ENCODE measurements around the gene IGF2R. TPM values are rescaled to one million over a fixed set of nuclear protein-coding genes. Genes with fewer than 3 reads are reported as not detected.
A peak's percentile ranks its signal among the peaks of the same experiment; 100 is the strongest.

The IGF2R gene
- total and polyA plus RNA-seq, 2 of the 13 experiments (the other 11 are each of a cell fraction or from before 2014, with no cell fraction given), result 38.3 to 70.0 TPM

- no peak for TF ChIP-seq REL (CRISPR knock-in tag; conservative IDR thresholded peaks at IDR 0.05)
- no peak; the same call in 1 of the 2 replicates for TF ChIP-seq KAT7 (CRISPR knock-in tag; IDR thresholded peaks at IDR 0.05; ENCODE audit: borderline replicate concordance)
- TF ChIP-seq ARNTL (CRISPR knock-in tag; IDR thresholded peaks at IDR 0.05), result 0 out of 2 replicates have a peak, but pooled peaks have one; percentile 23
- TF ChIP-seq ZNF562 (CRISPR knock-in tag; IDR thresholded peaks at IDR 0.05; ENCODE audit: borderline replicate concordance), result no peak
- no peak for TF ChIP-seq MTA1 (CRISPR knock-in tag; IDR thresholded peaks at IDR 0.05; ENCODE audit: borderline replicate concordance)
- TF ChIP-seq ZBTB3 (CRISPR knock-in tag; IDR thresholded peaks at IDR 0.05; ENCODE audit: borderline replicate concordance, low read depth), result no peak
- peak; percentile 72; the same call in 1 of the 2 replicates for TF ChIP-seq NFKB2 (CRISPR knock-in tag; IDR thresholded peaks at IDR 0.05; ENCODE audit: borderline replicate concordance)
- TF ChIP-seq RFX3 (CRISPR knock-in tag; IDR thresholded peaks at IDR 0.05), result no peak
- TF ChIP-seq TEAD2 (CRISPR knock-in tag; IDR thresholded peaks at IDR 0.05), result no peak
- TF ChIP-seq PBX2 (CRISPR knock-in tag; IDR thresholded peaks at IDR 0.05), result no peak
- TF ChIP-seq FLYWCH1 (CRISPR knock-in tag; IDR thresholded peaks at IDR 0.05), result no peak
- TF ChIP-seq POGZ (CRISPR knock-in tag; IDR thresholded peaks at IDR 0.05), result no peak
- TF ChIP-seq PPARG (CRISPR knock-in tag; conservative IDR thresholded peaks at IDR 0.05), result no peak
- 0 out of 2 replicates have a peak, but pooled peaks have one; percentile 6 for TF ChIP-seq ZNF629 (CRISPR knock-in tag; conservative IDR thresholded peaks at IDR 0.05)
- TF ChIP-seq HMG20B (CRISPR knock-in tag; conservative IDR thresholded peaks at IDR 0.05), result no peak
- no peak for TF ChIP-seq TCF7 (IDR thresholded peaks at IDR 0.05; ENCODE audit: low read depth)
- TF ChIP-seq, protein P1, sequence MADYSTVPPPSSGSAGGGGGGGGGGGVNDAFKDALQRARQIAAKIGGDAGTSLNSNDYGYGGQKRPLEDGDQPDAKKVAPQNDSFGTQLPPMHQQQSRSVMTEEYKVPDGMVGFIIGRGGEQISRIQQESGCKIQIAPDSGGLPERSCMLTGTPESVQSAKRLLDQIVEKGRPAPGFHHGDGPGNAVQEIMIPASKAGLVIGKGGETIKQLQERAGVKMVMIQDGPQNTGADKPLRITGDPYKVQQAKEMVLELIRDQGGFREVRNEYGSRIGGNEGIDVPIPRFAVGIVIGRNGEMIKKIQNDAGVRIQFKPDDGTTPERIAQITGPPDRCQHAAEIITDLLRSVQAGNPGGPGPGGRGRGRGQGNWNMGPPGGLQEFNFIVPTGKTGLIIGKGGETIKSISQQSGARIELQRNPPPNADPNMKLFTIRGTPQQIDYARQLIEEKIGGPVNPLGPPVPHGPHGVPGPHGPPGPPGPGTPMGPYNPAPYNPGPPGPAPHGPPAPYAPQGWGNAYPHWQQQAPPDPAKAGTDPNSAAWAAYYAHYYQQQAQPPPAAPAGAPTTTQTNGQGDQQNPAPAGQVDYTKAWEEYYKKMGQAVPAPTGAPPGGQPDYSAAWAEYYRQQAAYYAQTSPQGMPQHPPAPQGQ (CRISPR knock-in tag; IDR thresholded peaks at IDR 0.05; ENCODE audit: borderline replicate concordance), result no peak
- TF ChIP-seq KAT2B (IDR thresholded peaks at IDR 0.05; ENCODE audit: borderline replicate concordance, low read depth, low read length), result no peak
- TF ChIP-seq ZNF232 (CRISPR knock-in tag; IDR thresholded peaks at IDR 0.05; ENCODE audit: borderline replicate concordance), result no peak
- no peak for TF ChIP-seq CC2D1A (CRISPR knock-in tag; IDR thresholded peaks at IDR 0.05)
- TF ChIP-seq HDAC2 (CRISPR knock-in tag; IDR thresholded peaks at IDR 0.05), result no peak
- TF ChIP-seq STAT5B (CRISPR knock-in tag; IDR thresholded peaks at IDR 0.05), result no peak
- TF ChIP-seq KMT2A (CRISPR knock-in tag; IDR thresholded peaks at IDR 0.05), result no peak; the same call in none of the 2 replicates
- TF ChIP-seq ZNF878 (CRISPR knock-in tag; IDR thresholded peaks at IDR 0.05), result no peak; the same call in 1 of the 2 replicates
- TF ChIP-seq RFXAP (CRISPR knock-in tag; IDR thresholded peaks at IDR 0.05; ENCODE audit: borderline replicate concordance), result no peak; the same call in 1 of the 2 replicates
- TF ChIP-seq, protein P2, sequence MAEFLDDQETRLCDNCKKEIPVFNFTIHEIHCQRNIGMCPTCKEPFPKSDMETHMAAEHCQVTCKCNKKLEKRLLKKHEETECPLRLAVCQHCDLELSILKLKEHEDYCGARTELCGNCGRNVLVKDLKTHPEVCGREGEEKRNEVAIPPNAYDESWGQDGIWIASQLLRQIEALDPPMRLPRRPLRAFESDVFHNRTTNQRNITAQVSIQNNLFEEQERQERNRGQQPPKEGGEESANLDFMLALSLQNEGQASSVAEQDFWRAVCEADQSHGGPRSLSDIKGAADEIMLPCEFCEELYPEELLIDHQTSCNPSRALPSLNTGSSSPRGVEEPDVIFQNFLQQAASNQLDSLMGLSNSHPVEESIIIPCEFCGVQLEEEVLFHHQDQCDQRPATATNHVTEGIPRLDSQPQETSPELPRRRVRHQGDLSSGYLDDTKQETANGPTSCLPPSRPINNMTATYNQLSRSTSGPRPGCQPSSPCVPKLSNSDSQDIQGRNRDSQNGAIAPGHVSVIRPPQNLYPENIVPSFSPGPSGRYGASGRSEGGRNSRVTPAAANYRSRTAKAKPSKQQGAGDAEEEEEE (CRISPR knock-in tag; IDR thresholded peaks at IDR 0.05; ENCODE audit: borderline replicate concordance), result no peak
- TF ChIP-seq SRSF4 (IDR thresholded peaks at IDR 0.05; ENCODE audit: low read depth, low read length, poor library complexity, severe bottlenecking), result no peak
- TF ChIP-seq MAFK (conservative IDR thresholded peaks at IDR 0.05 in 1 of 2, IDR thresholded peaks at IDR 0.05 in 1 of 2; ENCODE audit: low read length in 2 of 2), result no peak
Observed at GRCh38 chr6:159969204-159969912, 476 bp downstream of the IGF2R start (continued).

Data from HepG2 (cell line).